HepG2 (cell line): ENCODE data around the gene WDR83. TPM values are rescaled to one million over a fixed set of nuclear protein-coding genes. Genes with fewer than 3 reads are reported as not detected.

Source experiments
- ARHGAP35 ChIP-seq: sonication (generic); formaldehyde crosslinking; IDR thresholded peaks from 2 replicates; pipeline ENCODE4 v1.9.0; 2022; ENCODE audit warnings: mild to moderate bottlenecking, inconsistent platforms, moderate library complexity, missing genetic modification reagents, borderline replicate concordance
- CREBL2 ChIP-seq: sonication (generic); formaldehyde crosslinking; IDR thresholded peaks from 2 replicates; pipeline ENCODE4 v1.8.1; 2023; ENCODE audit warnings: missing genetic modification reagents, mild to moderate bottlenecking, borderline replicate concordance
- KLF15 ChIP-seq: sonication (generic); formaldehyde crosslinking; IDR thresholded peaks from 2 replicates; pipeline ENCODE4 v1.8.1; 2023; ENCODE audit warnings: borderline replicate concordance, mild to moderate bottlenecking, inconsistent platforms, missing genetic modification reagents, mixed read lengths
- ZNF296 ChIP-seq: sonication (generic); formaldehyde crosslinking; conservative IDR thresholded peaks from 2 replicates; pipeline ENCODE4 v1.5.0; 2020; ENCODE audit warnings: mild to moderate bottlenecking, missing genetic modification reagents
- polyA plus RNA-seq, 8 experiments: library from polyadenylated mRNA; depleted of rRNA in 3 of 8; stranded (reverse) in 7 of 8; unstranded in 1 of 8; fragments of >200 nt; fragmentation: Illumina TruSeq in 4 of 8; extraction: Trizol in 4 of 8; gene quantifications; 2 replicates each; pipeline versions ENCODE4 v1.2.1 to v1.2.3, GENCODE V29; 2011 to 2016; ENCODE audit warnings: low read depth in 4 of 8, missing spikeins in 1 of 8, mixed read lengths in 1 of 8; ENCODE audit not compliant: insufficient read depth in 1 of 8
- total RNA-seq, 5 experiments: library from RNA; depleted of rRNA; stranded (reverse); fragments of >200 nt; fragmentation: Illumina TruSeq; extraction: Trizol; gene quantifications; 2 replicates each; pipeline ENCODE4 v1.2.3, GENCODE V29; 2016; ENCODE audit warnings: low read depth in 1 of 5
- TF ChIP-seq, protein P1 (sequence below), 2 experiments: fragments of 450-650 bp in 1 of 2; sonication (generic) in 1 of 2; formaldehyde crosslinking in 1 of 2; IDR thresholded peaks; 2 replicates each; pipeline versions ENCODE4 v1.6.1 to v1.8.0; 2016 to 2022; ENCODE audit warnings: antibody characterized with exemption in 1 of 2, mild to moderate bottlenecking in 1 of 2, missing genetic modification reagents in 1 of 2
- TF ChIP-seq, protein P2 (sequence below): sonication (generic); formaldehyde crosslinking; IDR thresholded peaks from 2 replicates; pipeline ENCODE4 v1.5.0; 2020; ENCODE audit warnings: mild to moderate bottlenecking, missing genetic modification reagents, borderline replicate concordance
- TF ChIP-seq, protein P3 (sequence below): sonication (generic); formaldehyde crosslinking; conservative IDR thresholded peaks from 2 replicates; pipeline ENCODE4 v1.4.0; 2020; ENCODE audit warnings: missing genetic modification reagents

The WDR83 gene
- total and polyA plus RNA-seq, 2 of the 13 experiments (the other 11 are each of a cell fraction or from before 2014, with no cell fraction given) = 4.5 to 10.7 TPM

DNA sequence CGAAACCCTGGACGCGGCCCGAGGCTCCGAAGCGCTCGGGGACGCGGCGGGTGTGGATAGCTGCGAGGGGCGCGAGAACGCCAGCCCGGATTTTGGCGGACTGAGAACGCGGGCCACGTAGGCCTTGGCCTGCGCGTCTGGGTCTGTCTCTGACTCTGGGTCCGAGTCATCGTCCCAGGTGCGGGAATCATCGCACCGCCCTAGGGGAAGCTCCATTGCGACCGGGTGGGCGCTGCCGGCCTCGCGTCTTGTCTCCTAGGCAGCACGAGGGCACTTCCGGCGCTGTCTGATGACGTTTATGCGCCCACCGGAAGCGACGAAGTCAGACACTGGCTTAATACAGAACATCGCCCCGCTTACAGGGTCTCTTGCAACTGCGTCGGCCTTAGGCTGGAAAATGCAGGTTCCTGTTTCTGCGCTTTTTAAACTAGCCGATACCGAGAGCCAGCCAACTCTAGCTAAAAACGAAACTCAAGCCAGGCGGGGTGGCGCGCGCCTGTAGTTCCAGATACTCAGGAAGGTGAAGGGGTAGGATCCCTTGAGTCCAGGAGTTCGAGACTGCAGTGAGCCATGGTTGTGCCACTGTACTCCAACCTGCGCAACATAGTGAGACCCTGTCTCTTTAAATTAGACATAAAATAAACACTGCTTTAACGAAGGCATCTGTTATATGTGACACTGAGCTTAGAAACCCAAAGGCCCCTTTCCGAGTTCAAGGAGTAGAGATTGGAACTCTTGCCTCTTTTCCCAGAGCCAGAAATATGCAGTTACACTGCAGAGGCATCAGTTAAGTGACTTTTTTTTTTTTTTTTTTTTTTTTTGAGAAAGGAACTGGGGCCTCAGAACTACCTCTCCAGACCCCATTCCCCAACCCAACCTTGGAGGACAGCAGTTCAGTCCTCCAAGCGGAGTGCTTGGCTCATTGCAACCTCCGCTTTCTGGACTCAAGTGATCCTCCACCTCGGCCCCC, 30.0 kb downstream of the WDR83 start, which contains the start of gene FBXW9 (continued):
- TF ChIP-seq, protein P1, sequence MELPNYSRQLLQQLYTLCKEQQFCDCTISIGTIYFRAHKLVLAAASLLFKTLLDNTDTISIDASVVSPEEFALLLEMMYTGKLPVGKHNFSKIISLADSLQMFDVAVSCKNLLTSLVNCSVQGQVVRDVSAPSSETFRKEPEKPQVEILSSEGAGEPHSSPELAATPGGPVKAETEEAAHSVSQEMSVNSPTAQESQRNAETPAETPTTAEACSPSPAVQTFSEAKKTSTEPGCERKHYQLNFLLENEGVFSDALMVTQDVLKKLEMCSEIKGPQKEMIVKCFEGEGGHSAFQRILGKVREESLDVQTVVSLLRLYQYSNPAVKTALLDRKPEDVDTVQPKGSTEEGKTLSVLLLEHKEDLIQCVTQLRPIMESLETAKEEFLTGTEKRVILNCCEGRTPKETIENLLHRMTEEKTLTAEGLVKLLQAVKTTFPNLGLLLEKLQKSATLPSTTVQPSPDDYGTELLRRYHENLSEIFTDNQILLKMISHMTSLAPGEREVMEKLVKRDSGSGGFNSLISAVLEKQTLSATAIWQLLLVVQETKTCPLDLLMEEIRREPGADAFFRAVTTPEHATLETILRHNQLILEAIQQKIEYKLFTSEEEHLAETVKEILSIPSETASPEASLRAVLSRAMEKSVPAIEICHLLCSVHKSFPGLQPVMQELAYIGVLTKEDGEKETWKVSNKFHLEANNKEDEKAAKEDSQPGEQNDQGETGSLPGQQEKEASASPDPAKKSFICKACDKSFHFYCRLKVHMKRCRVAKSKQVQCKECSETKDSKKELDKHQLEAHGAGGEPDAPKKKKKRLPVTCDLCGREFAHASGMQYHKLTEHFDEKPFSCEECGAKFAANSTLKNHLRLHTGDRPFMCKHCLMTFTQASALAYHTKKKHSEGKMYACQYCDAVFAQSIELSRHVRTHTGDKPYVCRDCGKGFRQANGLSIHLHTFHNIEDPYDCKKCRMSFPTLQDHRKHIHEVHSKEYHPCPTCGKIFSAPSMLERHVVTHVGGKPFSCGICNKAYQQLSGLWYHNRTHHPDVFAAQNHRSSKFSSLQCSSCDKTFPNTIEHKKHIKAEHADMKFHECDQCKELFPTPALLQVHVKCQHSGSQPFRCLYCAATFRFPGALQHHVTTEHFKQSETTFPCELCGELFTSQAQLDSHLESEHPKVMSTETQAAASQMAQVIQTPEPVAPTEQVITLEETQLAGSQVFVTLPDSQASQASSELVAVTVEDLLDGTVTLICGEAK (IDR thresholded peaks at IDR 0.05) = peak; percentile 90
- TF ChIP-seq, protein P1 (CRISPR knock-in tag; IDR thresholded peaks at IDR 0.05) = peak; percentile 84
- TF ChIP-seq KLF15 = no peak
- TF ChIP-seq ZNF296 = no peak
- no peak for TF ChIP-seq CREBL2 (CRISPR knock-in tag)
- no peak for TF ChIP-seq ARHGAP35 (CRISPR knock-in tag)
- TF ChIP-seq, protein P2, sequence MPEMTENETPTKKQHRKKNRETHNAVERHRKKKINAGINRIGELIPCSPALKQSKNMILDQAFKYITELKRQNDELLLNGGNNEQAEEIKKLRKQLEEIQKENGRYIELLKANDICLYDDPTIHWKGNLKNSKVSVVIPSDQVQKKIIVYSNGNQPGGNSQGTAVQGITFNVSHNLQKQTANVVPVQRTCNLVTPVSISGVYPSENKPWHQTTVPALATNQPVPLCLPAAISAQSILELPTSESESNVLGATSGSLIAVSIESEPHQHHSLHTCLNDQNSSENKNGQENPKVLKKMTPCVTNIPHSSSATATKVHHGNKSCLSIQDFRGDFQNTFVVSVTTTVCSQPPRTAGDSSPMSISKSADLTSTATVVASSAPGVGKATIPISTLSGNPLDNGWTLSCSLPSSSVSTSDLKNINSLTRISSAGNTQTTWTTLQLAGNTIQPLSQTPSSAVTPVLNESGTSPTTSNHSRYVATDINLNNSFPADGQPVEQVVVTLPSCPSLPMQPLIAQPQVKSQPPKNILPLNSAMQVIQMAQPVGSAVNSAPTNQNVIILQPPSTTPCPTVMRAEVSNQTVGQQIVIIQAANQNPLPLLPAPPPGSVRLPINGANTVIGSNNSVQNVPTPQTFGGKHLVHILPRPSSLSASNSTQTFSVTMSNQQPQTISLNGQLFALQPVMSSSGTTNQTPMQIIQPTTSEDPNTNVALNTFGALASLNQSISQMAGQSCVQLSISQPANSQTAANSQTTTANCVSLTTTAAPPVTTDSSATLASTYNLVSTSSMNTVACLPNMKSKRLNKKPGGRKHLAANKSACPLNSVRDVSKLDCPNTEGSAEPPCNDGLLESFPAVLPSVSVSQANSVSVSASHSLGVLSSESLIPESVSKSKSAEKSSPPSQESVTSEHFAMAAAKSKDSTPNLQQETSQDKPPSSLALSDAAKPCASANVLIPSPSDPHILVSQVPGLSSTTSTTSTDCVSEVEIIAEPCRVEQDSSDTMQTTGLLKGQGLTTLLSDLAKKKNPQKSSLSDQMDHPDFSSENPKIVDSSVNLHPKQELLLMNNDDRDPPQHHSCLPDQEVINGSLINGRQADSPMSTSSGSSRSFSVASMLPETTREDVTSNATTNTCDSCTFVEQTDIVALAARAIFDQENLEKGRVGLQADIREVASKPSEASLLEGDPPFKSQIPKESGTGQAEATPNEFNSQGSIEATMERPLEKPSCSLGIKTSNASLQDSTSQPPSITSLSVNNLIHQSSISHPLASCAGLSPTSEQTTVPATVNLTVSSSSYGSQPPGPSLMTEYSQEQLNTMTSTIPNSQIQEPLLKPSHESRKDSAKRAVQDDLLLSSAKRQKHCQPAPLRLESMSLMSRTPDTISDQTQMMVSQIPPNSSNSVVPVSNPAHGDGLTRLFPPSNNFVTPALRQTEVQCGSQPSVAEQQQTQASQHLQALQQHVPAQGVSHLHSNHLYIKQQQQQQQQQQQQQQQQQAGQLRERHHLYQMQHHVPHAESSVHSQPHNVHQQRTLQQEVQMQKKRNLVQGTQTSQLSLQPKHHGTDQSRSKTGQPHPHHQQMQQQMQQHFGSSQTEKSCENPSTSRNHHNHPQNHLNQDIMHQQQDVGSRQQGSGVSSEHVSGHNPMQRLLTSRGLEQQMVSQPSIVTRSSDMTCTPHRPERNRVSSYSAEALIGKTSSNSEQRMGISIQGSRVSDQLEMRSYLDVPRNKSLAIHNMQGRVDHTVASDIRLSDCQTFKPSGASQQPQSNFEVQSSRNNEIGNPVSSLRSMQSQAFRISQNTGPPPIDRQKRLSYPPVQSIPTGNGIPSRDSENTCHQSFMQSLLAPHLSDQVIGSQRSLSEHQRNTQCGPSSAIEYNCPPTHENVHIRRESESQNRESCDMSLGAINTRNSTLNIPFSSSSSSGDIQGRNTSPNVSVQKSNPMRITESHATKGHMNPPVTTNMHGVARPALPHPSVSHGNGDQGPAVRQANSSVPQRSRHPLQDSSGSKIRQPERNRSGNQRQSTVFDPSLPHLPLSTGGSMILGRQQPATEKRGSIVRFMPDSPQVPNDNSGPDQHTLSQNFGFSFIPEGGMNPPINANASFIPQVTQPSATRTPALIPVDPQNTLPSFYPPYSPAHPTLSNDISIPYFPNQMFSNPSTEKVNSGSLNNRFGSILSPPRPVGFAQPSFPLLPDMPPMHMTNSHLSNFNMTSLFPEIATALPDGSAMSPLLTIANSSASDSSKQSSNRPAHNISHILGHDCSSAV = no peak
- TF ChIP-seq, protein P3, sequence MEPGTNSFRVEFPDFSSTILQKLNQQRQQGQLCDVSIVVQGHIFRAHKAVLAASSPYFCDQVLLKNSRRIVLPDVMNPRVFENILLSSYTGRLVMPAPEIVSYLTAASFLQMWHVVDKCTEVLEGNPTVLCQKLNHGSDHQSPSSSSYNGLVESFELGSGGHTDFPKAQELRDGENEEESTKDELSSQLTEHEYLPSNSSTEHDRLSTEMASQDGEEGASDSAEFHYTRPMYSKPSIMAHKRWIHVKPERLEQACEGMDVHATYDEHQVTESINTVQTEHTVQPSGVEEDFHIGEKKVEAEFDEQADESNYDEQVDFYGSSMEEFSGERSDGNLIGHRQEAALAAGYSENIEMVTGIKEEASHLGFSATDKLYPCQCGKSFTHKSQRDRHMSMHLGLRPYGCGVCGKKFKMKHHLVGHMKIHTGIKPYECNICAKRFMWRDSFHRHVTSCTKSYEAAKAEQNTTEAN (CRISPR knock-in tag) = no peak
